ENCODE measurements around the gene AMOTL1.
"Not testable (repeated sequence)": the region's sequence is repeated elsewhere in the genome, so short reads cannot be mapped to it uniquely, and the experiment has no call there.

The AMOTL1 gene

DNA sequence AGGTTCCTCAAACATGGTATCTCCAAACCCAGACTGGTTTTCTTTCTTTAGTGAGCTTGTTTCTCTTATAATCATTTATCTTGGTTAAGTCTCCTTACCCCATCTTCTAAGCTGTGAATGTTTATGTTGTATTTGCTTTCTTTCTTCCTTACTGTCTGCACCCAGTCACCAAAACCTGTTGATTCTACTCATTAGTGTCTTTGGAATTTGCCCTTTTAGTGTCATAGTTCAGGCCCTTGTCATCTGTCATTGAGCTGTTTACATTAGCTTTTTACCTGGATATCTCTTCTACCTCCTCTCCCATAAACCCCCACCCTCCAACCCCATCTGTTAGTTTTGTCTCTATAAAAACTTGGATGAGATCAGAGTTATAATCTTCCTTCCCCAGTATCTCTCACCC, 59.9 kb downstream of the AMOTL1 start:
- no peak for DNase-seq

DNA sequence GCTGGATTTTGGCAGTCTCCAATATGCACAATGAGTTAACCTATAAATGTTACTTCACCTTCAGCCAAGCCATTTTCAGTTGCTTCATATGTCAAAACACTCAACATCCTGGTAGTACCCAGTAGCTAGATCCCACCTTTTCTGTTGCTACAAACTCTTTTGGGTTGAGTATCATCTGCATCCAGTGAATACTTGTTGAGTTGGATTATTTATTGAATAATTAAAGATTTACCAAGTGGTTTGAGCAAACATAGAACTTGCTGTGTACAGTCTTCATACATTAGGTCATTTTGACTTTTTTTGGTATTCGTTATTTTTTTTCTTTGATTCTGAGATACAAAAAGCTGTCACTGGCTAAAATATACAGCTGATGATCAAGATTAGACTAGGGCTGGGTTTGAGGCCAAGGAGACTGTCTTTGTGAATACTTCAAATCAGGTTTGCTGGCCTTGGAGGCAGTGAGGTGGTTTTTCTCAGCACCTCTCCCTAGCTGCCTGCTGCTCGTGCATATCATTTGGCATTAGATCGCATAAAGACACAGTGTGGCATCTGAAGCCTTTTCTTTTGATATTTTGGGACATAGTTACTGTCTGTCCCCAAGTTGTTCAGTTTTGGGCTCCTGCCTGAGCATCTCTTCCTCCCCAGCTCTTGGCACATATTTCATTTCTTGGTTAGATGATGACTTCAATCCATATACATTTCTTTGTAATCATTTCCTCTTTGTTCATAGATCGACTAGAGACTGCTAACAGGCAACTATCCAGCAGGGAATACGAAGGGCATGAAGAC, 62.8 kb downstream of the AMOTL1 start:
- DNase-seq, result no peak

DNA sequence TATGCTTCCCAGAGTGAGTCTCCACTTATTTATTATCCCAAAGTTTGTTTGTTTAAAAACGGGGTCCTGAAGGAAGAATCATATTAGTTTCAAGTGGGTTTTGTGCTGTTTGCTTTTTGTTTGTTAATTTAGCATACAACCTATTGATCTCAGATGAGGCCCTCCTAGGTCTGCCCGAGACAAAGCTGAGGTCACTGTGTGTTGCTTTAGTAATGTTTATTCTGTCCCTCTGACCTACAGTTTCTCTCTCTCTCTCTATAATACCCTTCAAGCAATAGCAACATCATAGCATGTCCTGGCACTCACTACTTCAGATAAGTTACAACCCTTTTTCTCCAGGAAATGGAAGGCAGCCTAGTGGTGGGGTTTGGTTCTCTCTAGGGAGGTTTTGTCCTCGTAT, 63.4 kb downstream of the AMOTL1 start:
- no peak for DNase-seq

DNA sequence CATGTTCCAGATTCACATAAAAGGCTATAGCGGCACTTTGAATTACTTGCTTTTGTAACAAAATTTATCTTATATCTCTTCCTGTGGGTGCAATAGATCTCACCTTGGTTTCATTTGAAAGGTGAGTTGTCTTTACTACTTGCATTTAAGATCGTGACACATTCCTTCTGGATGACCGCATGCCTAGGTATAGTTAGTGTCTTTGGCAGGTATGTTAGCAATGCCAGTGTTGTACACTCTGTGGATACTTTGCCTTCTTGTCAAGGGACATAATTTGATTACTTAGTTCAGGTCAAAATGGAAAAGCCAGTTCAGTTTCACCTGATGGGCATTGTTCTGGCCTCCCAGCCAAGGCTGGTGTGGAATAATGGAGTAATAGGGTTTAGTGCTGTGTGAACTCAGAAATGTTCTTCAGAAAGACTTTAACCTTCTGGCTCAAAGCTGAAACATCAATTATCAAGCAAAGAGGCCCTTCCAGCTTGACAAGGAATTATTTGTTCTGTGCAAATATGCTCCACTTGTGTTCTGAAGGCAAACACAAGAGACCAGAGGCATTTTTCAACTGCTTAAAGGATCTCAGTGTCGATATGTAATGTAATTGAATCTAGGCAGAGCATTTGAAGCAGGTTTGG, 64.6 kb downstream of the AMOTL1 start:
- DNase-seq, result no peak

DNA sequence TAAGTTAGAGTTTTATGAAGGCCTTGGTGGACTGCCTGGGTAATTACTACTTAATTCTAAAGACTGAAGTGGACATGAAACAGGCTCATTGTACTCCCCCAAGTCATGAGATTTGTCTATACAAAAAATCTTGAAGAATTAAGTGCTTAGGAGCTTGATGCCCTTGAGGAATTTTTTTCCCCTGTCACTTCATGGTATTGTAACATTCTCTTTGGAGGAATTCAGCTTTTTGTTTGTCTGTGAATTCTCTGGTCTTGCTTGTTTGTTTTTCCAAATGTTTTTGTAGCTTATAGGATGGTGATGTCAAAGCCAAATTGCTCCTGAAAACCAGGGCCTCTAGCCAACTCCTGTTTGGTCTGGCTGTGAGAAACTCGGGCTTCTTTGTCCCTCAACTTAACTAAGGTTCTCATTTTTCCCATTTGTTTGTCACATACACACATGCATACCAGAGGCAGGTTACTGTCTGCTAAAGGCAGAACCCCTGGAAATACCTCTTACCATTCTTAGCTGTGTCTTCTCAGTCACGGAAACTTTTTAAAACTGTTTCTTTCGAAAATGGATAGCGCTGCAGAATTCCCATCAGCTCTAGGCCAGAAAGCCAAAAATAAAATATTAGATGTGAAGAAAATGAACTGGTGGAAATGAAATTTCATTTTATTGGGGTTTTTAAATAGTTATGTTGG, 66.9 kb downstream of the AMOTL1 start:
- DNase-seq, result no peak

DNA sequence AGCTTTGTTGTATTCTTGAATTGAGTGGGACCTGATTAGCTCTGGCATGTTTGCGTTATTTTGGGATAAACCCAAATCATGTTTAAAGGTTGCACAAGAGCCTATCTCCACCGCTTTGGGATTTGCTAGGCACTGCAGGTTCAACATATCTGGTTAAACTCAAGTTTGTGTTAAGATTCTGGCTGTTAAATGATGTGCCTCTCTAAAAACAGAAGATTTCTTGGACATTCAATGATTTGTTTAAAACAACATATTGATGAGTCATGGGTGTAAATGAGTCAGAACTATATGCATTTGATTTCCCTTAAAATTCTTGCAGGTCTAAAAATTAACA, 67.4 kb downstream of the AMOTL1 start:
- no peak for DNase-seq

DNA sequence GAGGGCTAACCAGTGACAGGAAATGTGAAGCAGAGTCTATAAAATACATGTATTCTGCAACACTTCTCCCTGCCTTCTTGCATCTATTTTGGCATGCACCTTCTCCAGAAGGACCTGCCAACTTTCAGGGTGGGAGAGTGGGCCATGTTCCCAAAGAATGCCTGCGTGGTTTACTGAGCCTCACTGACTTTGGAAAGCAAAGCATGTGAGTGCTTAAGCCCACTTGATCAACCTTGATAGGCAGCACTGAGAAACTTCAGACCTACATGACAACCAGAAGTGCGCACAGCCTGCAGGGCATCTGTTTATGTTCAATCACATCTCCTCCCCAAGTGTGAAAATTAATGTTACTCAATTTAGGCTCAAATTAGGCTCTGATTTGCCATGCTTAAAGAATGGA, 69.2 kb downstream of the AMOTL1 start:
- no peak for DNase-seq

DNA sequence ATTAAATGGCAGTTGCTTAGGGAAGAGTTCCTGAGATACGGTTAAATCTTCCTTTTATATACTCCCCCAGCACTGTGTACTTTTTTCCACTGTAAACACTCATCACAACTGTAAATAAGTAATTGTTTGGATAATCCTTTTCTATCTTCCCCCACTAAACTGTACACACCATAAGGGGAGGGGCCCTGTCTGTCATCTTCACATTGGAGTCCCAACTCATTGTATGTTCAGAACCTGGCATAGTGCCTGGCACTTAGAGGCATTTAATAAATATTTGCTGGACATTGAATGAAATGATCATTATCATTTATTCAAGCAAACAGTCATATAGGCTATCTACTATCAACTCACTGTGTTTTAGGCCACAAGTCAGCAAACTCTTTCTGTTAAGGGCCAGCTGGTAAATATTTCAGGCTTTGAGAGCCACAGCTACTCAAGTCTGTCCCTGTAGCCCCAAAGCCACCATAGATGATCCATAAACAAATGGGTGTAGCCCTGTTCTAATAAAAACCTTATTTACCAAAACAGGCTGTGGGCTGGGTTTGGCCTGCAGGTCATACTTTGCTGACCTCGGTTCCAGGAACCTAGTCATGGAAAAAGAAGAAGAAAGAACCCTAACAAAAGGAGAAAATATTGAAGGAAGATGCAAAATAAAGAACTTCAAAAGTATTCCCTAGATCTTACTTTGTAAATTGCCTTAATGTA, 70.0 kb downstream of the AMOTL1 start:
- DNase-seq, result no peak

DNA sequence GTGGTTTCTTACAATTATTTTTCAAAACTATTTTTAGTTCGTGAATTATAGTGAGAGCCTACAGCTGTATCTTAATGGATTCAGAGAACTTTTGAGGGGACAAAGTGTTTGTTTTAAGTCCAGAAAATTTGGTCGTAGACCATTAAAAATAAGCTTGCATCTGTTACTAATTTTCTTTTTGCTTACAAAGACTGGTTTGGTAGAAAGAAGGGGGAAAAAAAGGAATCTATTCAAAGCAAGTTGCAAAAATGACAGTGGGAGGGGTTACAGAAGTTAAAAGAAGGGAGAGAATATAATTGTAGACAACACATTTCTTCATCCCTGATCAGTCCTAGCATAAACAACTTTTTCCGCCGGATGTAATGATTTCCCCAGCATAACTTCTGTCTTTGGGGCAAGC, 72.1 kb downstream of the AMOTL1 start:
- no peak for DNase-seq

DNA sequence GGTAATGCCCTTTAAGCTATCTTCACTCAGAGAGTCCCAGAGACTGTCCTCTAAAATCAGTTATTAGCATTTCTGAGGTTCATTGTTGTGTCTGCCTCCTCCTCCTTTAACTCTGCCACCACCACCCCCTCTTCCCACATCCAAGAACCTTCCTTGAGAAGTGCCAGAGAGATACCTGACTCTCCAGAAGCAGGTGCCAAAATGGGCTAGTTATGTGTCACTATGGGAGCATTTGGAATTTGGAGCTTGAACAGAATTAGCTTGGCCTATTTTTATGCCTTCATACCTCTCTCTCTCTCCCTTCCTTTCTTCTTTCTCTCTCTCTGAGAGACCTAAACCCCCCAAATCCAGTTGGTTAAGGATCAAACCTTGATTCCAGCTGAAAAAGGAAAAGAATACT, 75.9 kb downstream of the AMOTL1 start:
- no peak for DNase-seq

DNA sequence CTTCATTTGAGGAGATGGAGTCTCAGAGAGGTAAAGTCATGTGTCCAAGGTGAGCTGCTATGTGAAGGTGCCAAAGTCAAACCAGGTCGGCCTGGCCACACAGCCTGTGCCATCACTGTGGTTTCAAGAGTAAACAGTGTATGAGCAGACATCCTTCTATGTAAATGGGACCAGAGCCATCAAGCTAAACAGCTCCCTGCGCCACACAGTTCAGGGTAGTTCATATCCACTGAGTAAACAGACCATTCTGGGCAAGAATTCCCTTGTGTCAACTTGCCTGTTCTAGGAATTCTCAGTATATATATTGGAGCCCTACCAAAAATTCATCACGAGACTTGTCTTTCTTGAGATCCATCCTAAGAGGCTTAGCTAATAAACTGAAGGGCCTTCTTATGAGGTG, 77.5 kb downstream of the AMOTL1 start:
- no peak for DNase-seq

DNA sequence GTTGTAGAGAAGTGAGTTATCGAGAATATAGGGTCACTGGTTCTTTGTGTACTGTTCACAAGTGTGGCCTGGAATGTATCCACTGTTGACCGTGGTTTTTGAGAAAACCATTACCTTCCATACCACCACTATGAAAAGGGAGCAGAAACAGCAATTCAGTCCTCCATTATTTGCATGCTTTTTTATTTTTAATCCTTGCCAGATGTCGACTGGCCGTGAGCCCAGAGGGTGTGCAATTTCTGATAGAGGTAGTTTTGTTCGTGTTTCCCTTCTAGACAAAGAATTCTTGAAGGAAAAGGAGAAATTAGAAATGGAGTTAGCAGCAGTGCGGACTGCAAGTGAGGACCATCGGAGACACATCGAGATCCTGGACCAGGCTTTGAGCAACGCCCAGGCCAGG, 81.7 kb downstream of the AMOTL1 start:
- no peak for DNase-seq

DNA sequence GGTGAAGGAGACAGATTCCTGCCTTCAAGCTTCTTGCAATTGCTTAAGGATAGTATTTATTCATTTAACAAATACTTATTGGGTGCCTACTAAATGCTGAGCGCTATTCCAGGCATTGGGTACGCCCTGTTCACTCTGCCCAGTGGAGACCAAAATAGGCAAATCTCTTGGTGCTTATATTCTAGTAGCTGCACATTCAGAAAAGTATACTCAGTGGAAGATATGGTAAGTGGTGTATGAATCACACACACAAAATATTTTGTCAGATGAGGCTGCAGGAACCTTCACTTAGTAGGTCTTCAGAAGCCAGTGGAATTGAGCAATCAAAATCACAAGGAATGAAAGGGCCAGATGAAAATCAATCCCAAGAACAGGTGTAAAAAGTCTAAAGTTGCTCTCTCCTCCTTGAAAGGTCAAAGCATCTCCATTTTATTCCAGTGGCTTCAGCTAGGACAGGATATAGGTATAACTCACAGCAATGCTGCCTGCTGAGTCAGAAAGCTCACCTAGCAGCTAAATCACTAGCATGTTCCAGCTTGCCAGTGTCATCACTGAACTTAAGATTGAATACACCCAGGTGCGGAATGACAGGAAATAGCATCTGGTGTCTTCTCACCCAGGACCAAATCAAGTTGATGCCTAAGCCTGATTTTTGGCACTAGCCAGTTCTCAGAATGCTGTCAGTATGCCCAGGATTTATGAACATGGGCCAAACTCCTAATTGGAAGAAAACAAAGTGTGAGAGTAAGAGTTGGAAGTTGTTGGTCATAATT, 83.9 kb downstream of the AMOTL1 start:
- DNase-seq, result no peak

DNA sequence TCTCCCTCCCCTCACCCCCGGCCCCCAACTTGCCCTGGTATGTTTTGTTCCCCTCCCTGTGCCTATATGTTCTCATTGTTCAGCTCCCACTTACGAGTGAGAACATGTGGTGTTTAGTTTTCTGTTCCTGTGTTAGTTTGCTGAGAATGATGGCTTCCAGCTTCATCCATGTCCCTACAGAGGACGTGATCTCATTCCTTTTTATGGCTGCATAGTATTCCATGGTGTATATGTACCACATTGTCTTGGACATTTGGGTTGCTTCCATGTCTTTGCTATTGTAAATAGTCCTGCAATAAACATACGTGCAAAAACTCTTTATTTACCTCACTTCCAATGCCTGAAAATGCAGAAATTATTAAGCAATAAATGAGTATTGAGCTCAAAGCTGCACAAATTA, 85.1 kb downstream of the AMOTL1 start:
- DNase-seq, result not testable (repeated sequence)

DNA sequence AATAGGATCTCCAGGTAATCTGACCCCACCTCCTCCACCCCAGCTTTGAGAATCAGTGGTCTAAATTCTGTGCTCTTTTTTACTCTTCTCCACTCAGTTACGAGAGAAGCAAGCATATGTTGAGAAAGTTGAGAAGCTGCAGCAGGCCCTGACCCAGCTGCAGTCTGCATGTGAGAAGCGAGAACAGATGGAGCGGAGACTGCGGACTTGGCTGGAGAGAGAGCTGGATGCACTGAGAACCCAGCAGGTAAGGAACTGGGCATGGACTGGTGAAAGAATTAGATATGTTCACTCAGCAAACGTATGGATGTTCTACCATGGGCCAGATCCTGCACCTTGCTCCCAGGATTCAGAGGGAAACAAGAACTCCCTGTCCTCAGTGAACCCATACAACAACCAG, 85.7 kb downstream of the AMOTL1 start:
- DNase-seq, result no peak

DNA sequence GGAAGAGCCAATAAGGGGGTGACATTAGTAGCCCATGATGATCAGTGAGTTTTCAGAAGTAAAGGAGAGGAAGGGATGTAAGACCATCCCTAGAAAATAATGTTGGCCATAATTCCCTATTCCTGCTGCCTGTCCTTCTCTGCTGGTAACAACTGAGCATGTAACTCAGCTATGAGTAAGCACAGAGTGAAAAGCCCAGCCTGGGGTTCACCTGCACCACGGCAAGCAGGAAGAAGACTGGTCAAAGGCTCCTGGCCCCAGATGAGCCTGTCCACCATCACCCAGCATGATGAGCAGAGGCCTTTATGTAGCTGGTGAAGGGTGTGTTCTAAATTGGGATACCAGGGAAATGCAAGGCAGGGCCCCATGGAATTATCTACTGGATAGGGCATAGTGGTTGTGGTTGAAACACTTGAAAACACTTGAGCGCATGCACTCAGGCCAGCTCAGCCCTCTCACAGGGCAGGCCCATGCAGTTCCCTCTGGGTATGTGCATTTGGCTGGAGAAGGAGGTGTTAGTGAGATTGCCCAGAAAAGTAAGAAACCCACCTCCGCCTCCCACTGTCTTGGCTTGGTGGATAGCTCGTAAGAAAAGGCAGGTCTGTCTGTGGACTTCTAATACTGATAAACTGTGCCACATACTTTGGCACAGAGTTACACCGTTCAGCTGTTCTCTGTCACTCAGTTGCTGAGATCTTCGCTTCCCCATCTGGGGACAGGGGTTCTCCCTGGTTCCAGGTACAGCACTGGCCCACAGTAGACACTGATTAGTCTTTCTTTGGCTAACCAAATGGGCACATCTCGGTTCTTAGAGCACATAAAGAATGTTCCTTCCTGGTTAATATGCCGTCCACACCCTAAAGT, 86.8 kb downstream of the AMOTL1 start:
- DNase-seq, result no peak

DNA sequence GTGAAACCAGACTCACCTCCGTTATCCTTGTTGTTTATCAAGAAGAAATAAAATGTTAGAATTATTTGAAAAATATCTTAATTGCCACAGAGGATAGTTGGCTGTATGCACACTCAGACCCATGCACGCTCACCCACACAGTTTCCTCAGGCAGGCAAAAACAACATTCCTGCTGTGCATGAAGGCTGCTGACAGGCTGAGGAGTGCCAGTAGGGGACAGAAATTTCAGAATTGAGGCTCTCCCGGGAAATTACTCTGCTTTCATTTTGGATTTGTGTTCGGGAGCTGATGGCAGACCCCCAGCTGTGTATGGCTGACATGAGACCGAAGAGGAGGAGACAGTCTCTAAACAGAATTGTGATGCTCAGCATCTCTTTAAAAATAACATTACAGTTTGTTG, 87.5 kb downstream of the AMOTL1 start:
- no peak for DNase-seq

DNA sequence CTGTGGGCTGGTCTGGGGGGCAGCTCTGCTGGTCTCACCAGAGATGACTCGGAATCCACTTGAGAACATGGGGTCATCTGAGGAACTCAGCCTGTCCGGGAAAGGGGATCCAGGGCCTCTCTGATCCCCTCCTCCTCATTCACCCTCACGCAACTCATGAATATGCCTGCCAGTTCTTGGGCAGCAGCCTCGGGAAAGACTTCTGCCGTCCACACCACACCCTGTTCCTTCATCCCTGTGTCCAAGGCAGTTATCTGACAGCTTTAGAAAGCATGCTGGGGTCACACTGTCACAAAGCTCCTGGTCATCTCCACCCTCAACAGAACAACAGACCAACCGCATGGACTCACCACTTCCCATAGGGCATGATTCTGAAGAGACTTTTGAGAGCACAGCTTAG, 88.3 kb downstream of the AMOTL1 start:
- no peak for DNase-seq

DNA sequence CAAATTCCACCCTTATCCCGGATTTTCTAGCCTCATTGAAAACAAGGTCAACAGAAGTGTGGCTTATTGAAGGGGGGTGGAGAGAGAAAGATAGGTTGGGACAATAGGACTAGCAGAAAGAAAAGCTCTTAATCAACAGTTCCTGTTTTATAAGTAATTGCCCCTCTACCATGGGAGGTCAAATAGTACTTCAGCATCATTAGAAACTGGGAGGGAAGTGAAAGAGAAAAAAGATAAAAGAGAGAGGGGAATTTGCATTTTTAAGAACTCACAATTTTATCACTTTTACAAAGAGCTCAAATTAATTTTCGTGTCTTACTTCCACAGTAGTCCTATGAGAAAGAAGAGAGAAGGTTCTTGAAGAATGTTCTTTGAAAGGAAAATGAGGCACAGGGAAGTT, 89.2 kb downstream of the AMOTL1 start:
- DNase-seq, result no peak

DNA sequence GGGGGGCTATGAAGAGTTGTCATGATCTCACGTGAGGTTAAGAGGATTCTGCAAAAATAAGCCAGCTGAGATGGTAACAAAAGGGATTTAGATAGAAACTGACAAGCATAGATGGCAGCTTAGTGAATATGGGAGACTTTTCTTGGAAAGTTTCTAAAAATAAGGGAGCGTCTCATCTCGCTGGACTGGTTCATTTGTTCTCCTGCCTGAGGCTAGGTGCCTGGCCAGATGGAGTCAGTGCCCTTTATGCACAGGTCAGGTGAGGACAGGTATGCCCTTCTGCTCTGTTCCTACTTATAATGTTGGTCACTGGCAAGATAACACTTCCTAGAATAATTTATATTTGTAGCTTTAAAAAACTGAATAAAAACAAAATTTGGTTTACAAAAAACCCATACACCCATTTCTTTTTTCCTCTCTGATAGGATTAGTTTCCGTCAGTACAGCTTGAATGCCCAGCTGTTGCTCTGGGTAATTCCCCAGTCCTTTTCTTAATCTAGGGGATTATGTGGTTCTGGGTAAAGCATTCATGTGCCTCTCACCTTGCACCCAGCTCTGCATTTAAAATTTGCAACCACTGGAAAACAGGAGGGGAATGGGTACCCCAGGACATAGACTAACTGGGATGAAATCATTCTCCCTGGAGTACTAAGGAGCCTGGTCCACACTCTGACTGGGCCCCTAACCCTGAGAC, 90.0 kb downstream of the AMOTL1 start:
- DNase-seq, result no peak

DNA sequence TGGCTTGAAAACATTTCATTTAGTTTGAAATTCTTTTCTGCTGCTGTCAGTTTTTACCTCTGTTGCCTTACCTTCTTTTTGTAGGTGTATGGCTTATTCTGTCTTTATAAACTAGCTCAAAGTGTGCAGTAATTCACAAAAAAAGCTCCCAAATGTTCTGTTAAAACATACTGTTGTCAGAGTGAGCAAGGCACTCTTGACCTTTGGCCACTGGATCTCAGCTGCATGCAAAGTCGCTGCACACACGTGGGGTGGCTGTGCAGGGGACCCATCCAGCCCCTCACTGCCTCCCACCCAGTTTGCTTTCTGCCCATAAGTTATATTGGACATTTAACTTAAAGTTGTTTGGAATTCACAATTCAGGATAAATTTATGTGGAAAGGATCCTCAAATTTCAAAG, 92.2 kb downstream of the AMOTL1 start:
- DNase-seq, result no peak
